Sigmoid colon (tissue), 7 donors: ENCODE measurements around the gene KLF5. TPM values are rescaled to one million over a fixed set of nuclear protein-coding genes. Genes with fewer than 3 reads are reported as not detected.

Experiments
- DNase-seq: peaks from one replicate; pipeline ENCODE4 v3.0.0-alpha.2; 2019
- H3K27ac ChIP-seq, 4 donors: fragments of 200-600 bp; sonication (generic); one replicate each; pipeline ENCODE4 v1.5.1; 2016 to 2019; ENCODE audit warnings: mild to moderate bottlenecking in 1 of 4
- H3K27me3 ChIP-seq, 3 donors: fragments of 200-600 bp; sonication (generic); one replicate each; pipeline ENCODE4 v1.5.1; 2019; ENCODE audit warnings: mild to moderate bottlenecking in 1 of 3
- H3K36me3 ChIP-seq, 4 donors: fragments of 200-600 bp; sonication (generic); one replicate each; pipeline ENCODE4 v1.5.1; 2016 to 2019
- H3K4me1 ChIP-seq, 4 donors: fragments of 200-600 bp; sonication (generic); one replicate each; pipeline ENCODE4 v1.5.1; 2017 to 2019
- H3K4me3 ChIP-seq, 4 donors: fragments of 200-600 bp; sonication (generic); one replicate each; pipeline ENCODE4 v1.5.1; 2017 to 2019; ENCODE audit warnings: mild to moderate bottlenecking in 2 of 4, moderate library complexity in 1 of 4
- H3K9me3 ChIP-seq, 4 donors: fragments of 200-600 bp in 3 of 4; sonication (generic) in 3 of 4; one replicate each; pipeline versions ENCODE4 v1.5.1 to v1.6.1; 2013 to 2019
- EP300 ChIP-seq, 4 donors: sonication (generic); formaldehyde crosslinking; IDR thresholded peaks; one replicate each; pipeline ENCODE4 v1.6.1; 2017; ENCODE audit warnings: antibody characterized with exemption in 4 of 4
- POLR2A ChIP-seq, 2 donors: fragments of 450-650 bp; IDR thresholded peaks; one replicate each; pipeline ENCODE4 v1.6.1; 2016; ENCODE audit warnings: antibody characterized with exemption in 2 of 2, mild to moderate bottlenecking in 2 of 2, moderate library complexity in 2 of 2
- POLR2AphosphoS5 ChIP-seq, 4 donors: sonication (generic); formaldehyde crosslinking; IDR thresholded peaks; one replicate each; pipeline ENCODE4 v1.6.1; 2017; ENCODE audit warnings: antibody characterized with exemption in 4 of 4
- WGBS, 2 donors: extraction: QIAGEN DNeasy Blood & Tissue Kit; methylation state at CpG; one replicate each; pipeline ENCODE4 v1.1.7; 2013; 5-methylcytosine and 5-hydroxymethylcytosine counted together
- intact Hi-C: fragments of 100-400 bp; cut with DNase I; formaldehyde crosslinking; loops from one replicate; pipeline ENCODE4 v1.15.1; 2023
- polyA plus RNA-seq, 3 donors: library from polyadenylated mRNA; stranded (reverse); fragments of 200-250 nt; gene quantifications; one replicate each; pipeline ENCODE4 v1.2.3, GENCODE V29; 2013
- total RNA-seq, 4 donors: library from RNA; depleted of rRNA; stranded (reverse); fragments of >200 nt; gene quantifications; one replicate each; pipeline ENCODE4 v1.1.0, GENCODE V29; 2016
- TF ChIP-seq, protein P1 (sequence below), 4 experiments: fragments of 450-650 bp in 3 of 4; fragments of 200-600 bp in 1 of 4; IDR thresholded peaks; one replicate each; pipeline ENCODE4 v1.5.1; 2016 to 2019; ENCODE audit warnings: antibody characterized with exemption in 4 of 4, mild to moderate bottlenecking in 3 of 4, moderate library complexity in 2 of 4
- donor health status: healthy with polysubstance abuse.
- donor health status: Bipolar disorder and iron deficiency.
- donor health status: healthy.

KLF5 gene
- total and polyA plus RNA-seq, 7 donors: 2.3 to 169 (median 3.6) TPM

- no peaks in the 10 kb centered on the region for H3K9me3 ChIP-seq
- DNase-seq: no peak
- no peak overlapping the region for H3K4me3 ChIP-seq
- no peaks in the 10 kb centered on the region for H3K4me1 ChIP-seq
- H3K27ac ChIP-seq: no peak overlapping the region
- no peaks in the 10 kb centered on the region for H3K36me3 ChIP-seq
- TF ChIP-seq EP300 (IDR thresholded peaks at IDR 0.05) (no peak), POLR2AphosphoS5 (IDR thresholded peaks at IDR 0.05) (no peak), POLR2A (IDR thresholded peaks at IDR 0.05) (no peak)
- TF ChIP-seq, protein P1, sequence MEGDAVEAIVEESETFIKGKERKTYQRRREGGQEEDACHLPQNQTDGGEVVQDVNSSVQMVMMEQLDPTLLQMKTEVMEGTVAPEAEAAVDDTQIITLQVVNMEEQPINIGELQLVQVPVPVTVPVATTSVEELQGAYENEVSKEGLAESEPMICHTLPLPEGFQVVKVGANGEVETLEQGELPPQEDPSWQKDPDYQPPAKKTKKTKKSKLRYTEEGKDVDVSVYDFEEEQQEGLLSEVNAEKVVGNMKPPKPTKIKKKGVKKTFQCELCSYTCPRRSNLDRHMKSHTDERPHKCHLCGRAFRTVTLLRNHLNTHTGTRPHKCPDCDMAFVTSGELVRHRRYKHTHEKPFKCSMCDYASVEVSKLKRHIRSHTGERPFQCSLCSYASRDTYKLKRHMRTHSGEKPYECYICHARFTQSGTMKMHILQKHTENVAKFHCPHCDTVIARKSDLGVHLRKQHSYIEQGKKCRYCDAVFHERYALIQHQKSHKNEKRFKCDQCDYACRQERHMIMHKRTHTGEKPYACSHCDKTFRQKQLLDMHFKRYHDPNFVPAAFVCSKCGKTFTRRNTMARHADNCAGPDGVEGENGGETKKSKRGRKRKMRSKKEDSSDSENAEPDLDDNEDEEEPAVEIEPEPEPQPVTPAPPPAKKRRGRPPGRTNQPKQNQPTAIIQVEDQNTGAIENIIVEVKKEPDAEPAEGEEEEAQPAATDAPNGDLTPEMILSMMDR (IDR thresholded peaks at IDR 0.05): no peak
- intact Hi-C loops: no loop called here
- no peaks in the 10 kb centered on the region for H3K27me3 ChIP-seq
- WGBS, 2 donors: 93% methylated on average over 1 of the region's 1 CpG
These were observed 44.4 kb downstream of the KLF5 start for GRCh38 chr13:73103238-73103637.

DNA sequence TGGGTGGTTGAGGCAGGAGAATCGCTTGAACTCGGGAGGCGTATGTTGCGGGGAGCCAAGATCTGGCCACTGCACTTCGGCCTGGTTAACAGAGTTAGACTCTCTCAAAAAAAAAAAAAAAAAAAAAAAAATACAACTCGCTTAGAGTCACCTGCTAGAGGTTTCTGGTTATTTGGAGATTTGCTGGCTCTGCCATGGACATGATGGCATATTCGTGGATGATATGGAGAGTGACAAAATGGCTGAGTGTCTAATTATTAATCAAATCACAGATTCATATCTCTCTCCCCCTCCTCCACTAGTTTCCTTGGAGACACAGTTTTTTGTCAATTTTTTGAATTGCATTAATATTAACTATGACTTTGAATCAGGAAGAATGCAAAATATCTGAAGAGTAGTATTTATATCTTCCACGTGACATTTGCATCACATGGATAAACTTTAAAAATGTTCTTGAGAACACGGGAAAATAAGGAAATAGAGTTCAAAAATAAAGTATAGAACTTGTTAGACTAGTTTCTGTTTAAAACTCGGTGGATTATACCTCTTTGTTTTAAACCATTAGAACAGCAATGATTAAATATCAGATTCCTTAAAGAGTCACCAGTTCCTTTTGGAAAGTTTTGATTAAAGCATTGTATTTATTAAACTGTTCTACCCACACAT, 47.8 kb downstream of the KLF5 start:
- WGBS, 2 donors: 59 to 83% methylated on average over 10 of the region's 10 CpGs
- intact Hi-C loops: no loop called here

DNA sequence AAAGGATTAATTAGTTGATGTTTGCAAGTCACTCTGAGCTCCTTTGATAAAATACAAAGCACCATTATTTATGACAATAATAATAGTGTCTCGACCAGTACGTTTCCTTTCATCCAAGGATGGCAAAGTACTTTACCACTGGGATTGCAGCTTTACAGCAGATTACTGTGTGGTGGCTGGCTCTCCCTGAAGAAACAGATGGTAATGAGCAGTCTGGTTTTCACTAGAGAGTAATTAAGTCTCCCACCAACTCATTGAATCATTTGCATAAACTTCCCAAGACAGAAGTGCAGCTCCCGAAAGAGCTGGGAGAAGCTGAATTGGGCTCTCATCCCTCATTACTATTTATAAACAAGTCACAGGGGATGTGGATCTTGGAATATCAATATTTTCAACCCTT, 48.7 kb downstream of the KLF5 start:
- Histone ChIP-seq H3K27me3 (no peaks in the 10 kb centered on the region), H3K36me3 (no peaks in the 10 kb centered on the region), H3K4me3 (no peak overlapping the region), H3K27ac (no peak overlapping the region), H3K9me3 (no peaks in the 10 kb centered on the region), H3K4me1 (no peaks in the 10 kb centered on the region)
- intact Hi-C loops: no loop called here
- no peak for DNase-seq
- 86 to 89% methylated on average over 3 of the region's 3 CpGs for WGBS, 2 donors
- TF ChIP-seq, protein P1 (IDR thresholded peaks at IDR 0.05): no peak
- TF ChIP-seq EP300 (IDR thresholded peaks at IDR 0.05): no peak
- no peak for TF ChIP-seq POLR2A (IDR thresholded peaks at IDR 0.05)
- no peak for TF ChIP-seq POLR2AphosphoS5 (IDR thresholded peaks at IDR 0.05)

More for the DNA sequence above, 47.8 kb downstream of the KLF5 start:
- Histone ChIP-seq H3K4me3 (no peak overlapping the region), H3K27ac (no peak overlapping the region), H3K36me3 (no peaks in the 10 kb centered on the region), H3K9me3 (no peaks in the 10 kb centered on the region), H3K4me1 (no peaks in the 10 kb centered on the region), H3K27me3 (no peaks in the 10 kb centered on the region)
- no peak for DNase-seq
- no peak for TF ChIP-seq POLR2AphosphoS5 (IDR thresholded peaks at IDR 0.05)
- no peak for TF ChIP-seq POLR2A (IDR thresholded peaks at IDR 0.05)
- TF ChIP-seq EP300 (IDR thresholded peaks at IDR 0.05): no peak
- TF ChIP-seq, protein P1 (IDR thresholded peaks at IDR 0.05): no peak

DNA sequence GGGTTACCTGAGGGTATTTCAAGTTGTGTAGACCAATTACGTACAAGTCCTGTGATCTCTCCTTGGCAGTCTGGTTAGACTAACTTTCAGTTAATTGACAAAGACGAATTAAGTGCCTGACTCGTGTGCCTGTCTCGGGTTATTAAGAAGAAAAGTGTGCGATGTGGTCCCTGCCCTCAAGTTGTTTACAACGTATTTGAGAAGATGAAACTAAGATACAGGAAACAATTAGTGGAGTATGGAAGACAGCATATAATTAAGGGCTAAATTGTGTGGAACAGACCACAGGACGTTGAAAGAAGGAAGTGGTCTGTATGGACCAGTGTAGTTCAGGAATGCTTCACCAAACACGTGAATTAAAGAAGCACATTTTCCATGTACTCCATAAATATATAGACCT, 49.2 kb downstream of the KLF5 start:
- TF ChIP-seq, protein P1 (IDR thresholded peaks at IDR 0.05): no peak
- TF ChIP-seq POLR2AphosphoS5 (IDR thresholded peaks at IDR 0.05) (no peak), POLR2A (IDR thresholded peaks at IDR 0.05) (no peak), EP300 (IDR thresholded peaks at IDR 0.05) (no peak)
- no peaks in the 10 kb centered on the region for H3K4me1 ChIP-seq
- no peak for DNase-seq
- WGBS, 2 donors: 65 to 87% methylated on average over 8 of the region's 8 CpGs
- no peaks in the 10 kb centered on the region for H3K36me3 ChIP-seq
- H3K27ac ChIP-seq: no peak overlapping the region
- no peaks in the 10 kb centered on the region for H3K27me3 ChIP-seq
- no peak overlapping the region for H3K4me3 ChIP-seq
- intact Hi-C loops: no loop called here
- no peaks in the 10 kb centered on the region for H3K9me3 ChIP-seq
